Type B pancreatic cell (in vitro differentiated cells): ENCODE results near the gene RIMBP2. TPM values are rescaled to one million over a fixed set of nuclear protein-coding genes. Genes with fewer than 3 reads are reported as not detected.

Experiments used
- DNase-seq: peaks from one replicate; pipeline ENCODE4 v3.0.0; 2021; ENCODE audit warnings: mixed read lengths; ENCODE audit not compliant: unreplicated experiment; ENCODE audit errors: extremely low spot score
- H3K27ac Mint-ChIP-seq: 2 replicates; pipeline ENCODE4 v1.8.0; 2021; ENCODE audit warnings: mild to moderate bottlenecking, mixed read lengths
- H3K27me3 Mint-ChIP-seq: 2 replicates; pipeline ENCODE4 v1.8.0; 2021; ENCODE audit warnings: mixed read lengths
- H3K36me3 Mint-ChIP-seq: 2 replicates; pipeline ENCODE4 v1.8.0; 2021; ENCODE audit warnings: mixed read lengths
- H3K4me1 Mint-ChIP-seq: one replicate; pipeline ENCODE4 v1.8.0; 2021; ENCODE audit warnings: mixed read lengths; ENCODE audit not compliant: unreplicated experiment
- H3K4me3 Mint-ChIP-seq: 2 replicates; pipeline ENCODE4 v1.8.0; 2021; ENCODE audit warnings: mild to moderate bottlenecking, mixed read lengths
- H3K9me3 Mint-ChIP-seq: 2 replicates; pipeline ENCODE4 v1.8.0; 2021; ENCODE audit warnings: mixed read lengths
- CTCF ChIP-seq: fragments of 200-600 bp; sonication (generic); conservative IDR thresholded peaks from 2 replicates; pipeline ENCODE4 v1.5.0; 2021; ENCODE audit warnings: antibody characterized with exemption, mild to moderate bottlenecking
- total RNA-seq: library from RNA; stranded (reverse); gene quantifications from 2 replicates; pipeline ENCODE4 v1.2.1, GENCODE V29; 2021; ENCODE audit warnings: low replicate concordance

The RIMBP2 gene
- total RNA-seq, 1 donor from 2014 or later, result 23.7 TPM

- Mint-ChIP-seq H3K36me3 (peaks cover 3% of the 10 kb centered on the region), H3K4me3 (no peak overlapping the region), H3K9me3 (peaks cover 6% of the 10 kb centered on the region), H3K27ac (no peak overlapping the region), H3K27me3 (peaks cover 3% of the 10 kb centered on the region), H3K4me1 (no peaks in the 10 kb centered on the region)
- no peak for DNase-seq
- no peak for TF ChIP-seq CTCF
Measured at GRCh38 chr12:130537655-130538054, 178.4 kb downstream of the RIMBP2 start.

DNA sequence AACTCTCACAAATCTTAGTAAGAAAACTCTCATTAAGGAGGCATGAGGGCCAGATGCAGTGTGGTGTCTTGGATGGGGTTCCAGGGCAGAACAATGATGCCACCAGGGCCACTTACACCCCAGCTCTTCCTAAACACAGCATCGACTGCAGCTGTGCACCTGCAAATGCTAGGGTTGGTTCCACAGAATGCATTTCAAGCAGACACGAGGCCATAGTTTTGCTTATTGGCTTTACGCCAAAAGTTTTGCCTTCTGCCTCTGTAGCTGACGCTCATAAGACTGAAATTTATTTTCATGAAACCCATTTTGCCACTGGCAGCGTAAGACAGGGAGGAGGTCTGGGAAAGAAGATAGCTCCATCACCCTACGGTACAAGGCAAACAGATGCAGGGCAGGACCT is 179.0 kb downstream of the RIMBP2 start:
- peaks cover 3% of the 10 kb centered on the region for H3K36me3 Mint-ChIP-seq
- peaks cover 3% of the 10 kb centered on the region for H3K27me3 Mint-ChIP-seq
- no peak for DNase-seq
- no peak for TF ChIP-seq CTCF
- no peak overlapping the region for H3K4me3 Mint-ChIP-seq
- H3K4me1 Mint-ChIP-seq, result no peaks in the 10 kb centered on the region
- peaks cover 6% of the 10 kb centered on the region for H3K9me3 Mint-ChIP-seq
- H3K27ac Mint-ChIP-seq, result no peak overlapping the region

- H3K27ac Mint-ChIP-seq, result no peak overlapping the region
- H3K36me3 Mint-ChIP-seq, result no peaks in the 10 kb centered on the region
- DNase-seq, result no peak
- no peaks in the 10 kb centered on the region for H3K9me3 Mint-ChIP-seq
- H3K4me1 Mint-ChIP-seq, result no peaks in the 10 kb centered on the region
- no peak for TF ChIP-seq CTCF
- H3K4me3 Mint-ChIP-seq, result no peak overlapping the region
- H3K27me3 Mint-ChIP-seq, result peaks cover 8% of the 10 kb centered on the region
Measured at GRCh38 chr12:130530429-130530828, 185.7 kb downstream of the RIMBP2 start.

- no peak for TF ChIP-seq CTCF
- peaks cover 8% of the 10 kb centered on the region for H3K27me3 Mint-ChIP-seq
Measured at GRCh38 chr12:130529781-130530180, 186.3 kb downstream of the RIMBP2 start.

DNA sequence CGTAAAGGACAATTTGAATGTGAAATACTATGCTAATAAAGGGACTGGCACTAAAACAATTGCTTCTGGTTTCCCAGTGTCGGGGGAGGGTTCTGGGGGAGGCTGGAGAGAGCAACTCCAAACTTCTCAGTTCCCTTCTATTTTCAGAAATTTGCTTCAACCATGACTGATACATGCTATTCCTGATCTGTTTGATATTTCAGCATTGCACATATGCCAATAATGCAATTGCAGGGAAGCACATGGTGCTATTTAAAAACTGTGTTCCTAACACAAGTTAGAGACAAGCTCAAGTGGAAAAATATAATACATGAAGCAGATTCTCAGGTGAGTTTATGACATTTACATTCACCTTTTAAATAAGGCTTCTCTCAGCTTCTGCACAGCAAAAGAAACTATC is 188.9 kb downstream of the RIMBP2 start:
- Mint-ChIP-seq H3K27me3 (peaks cover 13% of the 10 kb centered on the region), H3K4me1 (no peaks in the 10 kb centered on the region), H3K9me3 (no peaks in the 10 kb centered on the region), H3K36me3 (no peaks in the 10 kb centered on the region), H3K27ac (no peak overlapping the region), H3K4me3 (no peak overlapping the region)
- TF ChIP-seq CTCF, result no peak
- DNase-seq, result no peak

More at GRCh38 chr12:130529781-130530180, 186.3 kb downstream of the RIMBP2 start:
- Mint-ChIP-seq H3K4me1 (no peaks in the 10 kb centered on the region), H3K4me3 (no peak overlapping the region), H3K27ac (no peak overlapping the region), H3K9me3 (no peaks in the 10 kb centered on the region), H3K36me3 (no peaks in the 10 kb centered on the region)
- no peak for DNase-seq

DNA sequence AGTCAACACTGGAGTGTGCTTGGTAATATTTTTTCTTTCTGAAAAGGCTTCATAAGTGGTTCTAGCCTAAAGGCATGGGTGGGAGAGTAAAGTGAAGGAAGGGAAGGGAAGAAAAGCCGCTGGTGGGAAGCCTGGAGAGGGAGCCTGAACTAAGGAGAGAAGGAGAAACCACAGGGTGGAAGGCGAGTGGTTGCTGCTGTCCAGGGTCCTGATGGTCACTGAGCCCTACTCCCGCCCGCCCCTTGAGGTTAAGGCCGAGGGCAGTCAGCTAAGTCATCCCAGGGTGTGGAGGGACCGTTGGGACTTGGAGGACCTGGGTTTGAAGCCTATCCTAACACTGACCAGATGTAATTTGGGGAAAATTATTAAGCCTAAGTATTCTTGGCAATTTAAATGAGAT is 189.3 kb downstream of the RIMBP2 start:
- H3K4me1 Mint-ChIP-seq, result no peaks in the 10 kb centered on the region
- H3K27ac Mint-ChIP-seq, result no peak overlapping the region
- H3K36me3 Mint-ChIP-seq, result no peaks in the 10 kb centered on the region
- H3K27me3 Mint-ChIP-seq, result peaks cover 16% of the 10 kb centered on the region
- no peak overlapping the region for H3K4me3 Mint-ChIP-seq
- no peak for DNase-seq
- no peaks in the 10 kb centered on the region for H3K9me3 Mint-ChIP-seq
- TF ChIP-seq CTCF, result peak; percentile 16
